DOHH2 (cell line): ENCODE measurements around the gene XRCC2.

ENCODE experiments used
- H3F3A ChIP-seq: fragments of 200-600 bp; sonication (generic), shearing (Covaris generic); 2 replicates; pipeline ENCODE4 v1.6.0; 2016; ENCODE audit warnings: antibody characterized with exemption, mild to moderate bottlenecking; ENCODE audit not compliant: control insufficient read depth, insufficient read depth
- H3K27ac ChIP-seq: fragments of 200-600 bp; sonication (generic); 2 replicates; pipeline ENCODE4 v1.5.1; 2014; ENCODE audit warnings: low read depth, mild to moderate bottlenecking, low read length, moderate library complexity
- H3K27me3 ChIP-seq: fragments of 200-600 bp; sonication (generic); 2 replicates; pipeline ENCODE4 v1.6.1; 2014; ENCODE audit warnings: mild to moderate bottlenecking, low read length, mixed read lengths; ENCODE audit not compliant: control insufficient read depth
- H3K36me3 ChIP-seq: fragments of 200-600 bp; sonication (generic); 2 replicates; pipeline ENCODE4 v1.6.1; 2014; ENCODE audit warnings: mild to moderate bottlenecking, low read length, moderate library complexity, mixed read lengths; ENCODE audit not compliant: control insufficient read depth
- H3K4me1 ChIP-seq: fragments of 200-600 bp; sonication (generic); 2 replicates; pipeline ENCODE4 v1.6.1; 2014; ENCODE audit warnings: mild to moderate bottlenecking, low read length, mixed read lengths; ENCODE audit not compliant: control insufficient read depth
- H3K4me2 ChIP-seq: fragments of 200-600 bp; sonication (generic); 2 replicates; pipeline ENCODE4 v1.6.0; 2014; ENCODE audit warnings: mild to moderate bottlenecking, low read length, moderate library complexity
- H3K4me3 ChIP-seq: fragments of 200-600 bp; sonication (generic); 2 replicates; pipeline ENCODE4 v1.5.1; 2014; ENCODE audit warnings: mild to moderate bottlenecking, low read length, mixed read lengths
- H3K79me2 ChIP-seq: fragments of 200-600 bp; sonication (generic); 2 replicates; pipeline ENCODE4 v1.6.1; 2014; ENCODE audit warnings: mild to moderate bottlenecking, low read length, mixed read lengths; ENCODE audit not compliant: control insufficient read depth
- H3K9me2 ChIP-seq: fragments of 200-600 bp; sonication (generic); replicated peaks from 2 replicates; pipeline ENCODE4 v1.6.1; 2014; ENCODE audit warnings: mild to moderate bottlenecking, low read length, mixed read lengths; ENCODE audit not compliant: control insufficient read depth
- H3K9me3 ChIP-seq: fragments of 200-600 bp; sonication (generic); 2 replicates; pipeline ENCODE4 v1.6.1; 2014; ENCODE audit warnings: antibody characterized with exemption, low read length, mixed read lengths; ENCODE audit not compliant: control insufficient read depth, insufficient read depth
- H4K20me1 ChIP-seq: fragments of 200-600 bp; sonication (generic); 2 replicates; pipeline ENCODE4 v1.6.0; 2014; ENCODE audit warnings: low read depth, mild to moderate bottlenecking, antibody characterized with exemption, low read length, moderate library complexity; ENCODE audit not compliant: control insufficient read depth, insufficient read depth
- EZH2phosphoT487 ChIP-seq: fragments of 200-600 bp; sonication (generic); IDR thresholded peaks from 2 replicates; pipeline ENCODE4 v1.6.1; 2017; ENCODE audit warnings: borderline replicate concordance, mild to moderate bottlenecking, antibody characterized with exemption, low read length, moderate library complexity, mixed read lengths
- TF ChIP-seq, protein P1 (sequence below): fragments of 200-600 bp; sonication (generic); IDR thresholded peaks from one replicate; pipeline ENCODE4 v1.5.1; 2014; ENCODE audit warnings: antibody characterized with exemption, mild to moderate bottlenecking, low read depth, low read length; ENCODE audit not compliant: poor library complexity, severe bottlenecking

The XRCC2 gene

DNA sequence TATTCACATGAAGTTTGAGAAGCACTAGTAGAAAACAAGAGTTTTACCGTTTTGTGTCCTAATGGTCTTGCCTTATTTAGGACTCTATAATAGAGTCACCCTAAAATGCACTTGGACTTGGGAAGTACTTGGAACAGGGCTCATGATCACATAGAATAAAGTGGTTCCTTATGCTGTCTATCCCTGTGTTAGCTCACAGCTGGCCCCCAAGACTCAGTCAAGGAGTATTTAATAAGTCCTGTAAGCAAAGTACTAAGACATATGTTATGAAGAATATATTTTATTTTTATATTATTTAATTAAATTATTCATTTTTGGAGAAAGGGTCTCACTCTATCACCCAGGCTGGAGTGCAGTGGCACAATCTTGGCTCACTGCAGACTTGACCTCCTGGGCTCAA lies 54.5 kb downstream of the XRCC2 start:
- H3K27me3 ChIP-seq = peaks cover 6% of the 10 kb centered on the region; the same call in 1 of the 2 replicates
- H3K9me2 ChIP-seq = no peaks in the 10 kb centered on the region
- H3K36me3 ChIP-seq = no peaks in the 10 kb centered on the region
- H4K20me1 ChIP-seq = no peaks in the 10 kb centered on the region
- no peak overlapping the region for H3K4me3 ChIP-seq
- no peaks in the 10 kb centered on the region for H3K4me1 ChIP-seq
- H3K9me3 ChIP-seq = no peaks in the 10 kb centered on the region
- no peak for TF ChIP-seq EZH2phosphoT487
- TF ChIP-seq, protein P1, sequence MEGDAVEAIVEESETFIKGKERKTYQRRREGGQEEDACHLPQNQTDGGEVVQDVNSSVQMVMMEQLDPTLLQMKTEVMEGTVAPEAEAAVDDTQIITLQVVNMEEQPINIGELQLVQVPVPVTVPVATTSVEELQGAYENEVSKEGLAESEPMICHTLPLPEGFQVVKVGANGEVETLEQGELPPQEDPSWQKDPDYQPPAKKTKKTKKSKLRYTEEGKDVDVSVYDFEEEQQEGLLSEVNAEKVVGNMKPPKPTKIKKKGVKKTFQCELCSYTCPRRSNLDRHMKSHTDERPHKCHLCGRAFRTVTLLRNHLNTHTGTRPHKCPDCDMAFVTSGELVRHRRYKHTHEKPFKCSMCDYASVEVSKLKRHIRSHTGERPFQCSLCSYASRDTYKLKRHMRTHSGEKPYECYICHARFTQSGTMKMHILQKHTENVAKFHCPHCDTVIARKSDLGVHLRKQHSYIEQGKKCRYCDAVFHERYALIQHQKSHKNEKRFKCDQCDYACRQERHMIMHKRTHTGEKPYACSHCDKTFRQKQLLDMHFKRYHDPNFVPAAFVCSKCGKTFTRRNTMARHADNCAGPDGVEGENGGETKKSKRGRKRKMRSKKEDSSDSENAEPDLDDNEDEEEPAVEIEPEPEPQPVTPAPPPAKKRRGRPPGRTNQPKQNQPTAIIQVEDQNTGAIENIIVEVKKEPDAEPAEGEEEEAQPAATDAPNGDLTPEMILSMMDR = no peak
- H3K27ac ChIP-seq = no peak overlapping the region
- H3K79me2 ChIP-seq = no peaks in the 10 kb centered on the region
- no peak overlapping the region for H3K4me2 ChIP-seq
- H3F3A ChIP-seq = no peaks in the 10 kb centered on the region

DNA sequence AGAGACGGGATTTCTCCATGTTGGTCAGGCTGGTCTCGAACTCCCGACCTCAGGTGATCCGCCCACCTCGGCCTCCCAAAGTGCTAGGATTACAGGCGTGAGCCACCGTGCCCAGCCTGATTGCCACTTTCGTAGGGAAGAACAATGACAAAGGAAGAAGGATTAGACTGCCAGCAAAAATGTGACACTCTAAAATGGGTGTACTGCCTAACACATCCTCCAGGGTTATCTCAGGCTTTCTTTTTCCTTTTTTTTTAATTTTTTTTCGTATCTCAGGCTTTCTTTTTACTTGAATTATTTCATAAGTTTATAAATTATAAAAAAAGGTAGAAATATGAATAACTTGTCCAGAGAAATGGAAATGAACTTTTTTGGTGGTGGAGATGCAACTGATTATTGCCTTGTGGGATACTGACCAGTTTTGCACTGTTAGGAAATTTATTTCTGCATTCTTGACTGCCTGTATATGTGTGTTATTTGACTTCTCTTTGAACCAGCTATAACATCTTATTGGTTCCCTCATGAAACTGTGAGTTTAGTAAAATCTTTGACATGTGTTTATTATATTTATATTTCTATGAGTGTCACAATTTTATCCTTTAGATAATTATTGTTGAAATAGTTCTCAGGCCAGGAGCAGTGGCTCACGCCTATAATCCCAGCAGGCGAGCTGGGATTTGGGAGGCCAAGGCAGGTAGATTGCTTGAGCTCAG lies 56.8 kb downstream of the XRCC2 start:
- no peak overlapping the region for H3K4me3 ChIP-seq
- no peaks in the 10 kb centered on the region for H3K79me2 ChIP-seq
- no peaks in the 10 kb centered on the region for H4K20me1 ChIP-seq
- H3K36me3 ChIP-seq = no peaks in the 10 kb centered on the region
- no peak overlapping the region for H3K27ac ChIP-seq
- H3K9me3 ChIP-seq = no peaks in the 10 kb centered on the region
- H3K4me1 ChIP-seq = no peaks in the 10 kb centered on the region
- H3F3A ChIP-seq = no peaks in the 10 kb centered on the region
- H3K27me3 ChIP-seq = peaks cover 10% of the 10 kb centered on the region; the same call in 1 of the 2 replicates
- H3K4me2 ChIP-seq = no peak overlapping the region
- TF ChIP-seq, protein P1 = no peak
- TF ChIP-seq EZH2phosphoT487 = no peak
- no peaks in the 10 kb centered on the region for H3K9me2 ChIP-seq

DNA sequence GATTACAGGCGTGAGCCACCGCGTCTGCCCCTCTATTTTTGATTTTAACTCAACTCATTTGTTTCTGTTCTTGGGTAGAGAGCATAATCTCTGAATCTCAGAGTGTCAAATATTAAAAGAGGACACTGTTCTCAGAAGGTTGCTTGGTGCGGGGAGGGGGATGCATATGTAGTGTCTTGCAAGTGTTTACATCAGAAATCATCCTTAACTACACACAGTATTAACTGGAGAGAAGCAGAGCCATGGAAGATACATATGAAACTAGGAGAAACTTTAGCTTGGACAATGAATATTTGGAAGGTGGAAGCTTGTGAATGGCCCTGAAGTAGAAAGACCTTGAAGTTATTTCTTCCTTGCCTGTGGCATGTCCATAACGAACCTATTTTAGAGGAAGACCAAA lies 57.5 kb downstream of the XRCC2 start:
- Histone ChIP-seq H3K4me1 (no peaks in the 10 kb centered on the region), H3K27ac (no peak overlapping the region), H3K4me2 (no peak overlapping the region), H3K79me2 (no peaks in the 10 kb centered on the region), H3K36me3 (no peaks in the 10 kb centered on the region), H3K4me3 (no peak overlapping the region), H3K9me2 (no peaks in the 10 kb centered on the region), H3K27me3 (peaks cover 10% of the 10 kb centered on the region; the same call in 1 of the 2 replicates), H3F3A (no peaks in the 10 kb centered on the region), H4K20me1 (no peaks in the 10 kb centered on the region), H3K9me3 (no peaks in the 10 kb centered on the region)
- TF ChIP-seq, protein P1 = no peak
- no peak for TF ChIP-seq EZH2phosphoT487
